ENCODE data around the gene RELCH.

The RELCH gene

GRCh38 chr18:62196079-62196478 is 9.0 kb downstream of the RELCH start:
- H2AFZ ChIP-seq (ENCODE audit: low read length, unreplicated experiment) = no peak overlapping the region
- H3K79me2 ChIP-seq (ENCODE audit: control insufficient read depth, insufficient read depth, low read length, unreplicated experiment) = peaks cover 79% of the 10 kb centered on the region
- no peaks in the 10 kb centered on the region for H3K36me3 ChIP-seq (ENCODE audit: insufficient read depth, low read length)
- peaks cover 13% of the 10 kb centered on the region for H3K4me1 ChIP-seq (ENCODE audit: control insufficient read depth, insufficient read depth, low read length, unreplicated experiment)
- no peak overlapping the region for H3K27ac ChIP-seq (ENCODE audit: low read depth, low read length)
- no peak overlapping the region for H3K4me3 ChIP-seq (ENCODE audit: low read depth, low read length)
- H3K27me3 ChIP-seq (ENCODE audit: insufficient read depth, low read length) = no peaks in the 10 kb centered on the region

GRCh38 chr18:62196980-62197379 is 9.9 kb downstream of the RELCH start:
- Histone ChIP-seq H3K27ac (ENCODE audit: low read depth, low read length) (no peak overlapping the region), H3K36me3 (ENCODE audit: insufficient read depth, low read length) (no peaks in the 10 kb centered on the region), H3K79me2 (ENCODE audit: control insufficient read depth, insufficient read depth, low read length, unreplicated experiment) (peaks cover 70% of the 10 kb centered on the region), H3K4me1 (ENCODE audit: control insufficient read depth, insufficient read depth, low read length, unreplicated experiment) (peaks cover 10% of the 10 kb centered on the region), H2AFZ (ENCODE audit: low read length, unreplicated experiment) (no peak overlapping the region), H3K27me3 (ENCODE audit: insufficient read depth, low read length) (no peaks in the 10 kb centered on the region), H3K4me3 (ENCODE audit: low read depth, low read length) (no peak overlapping the region)

DNA sequence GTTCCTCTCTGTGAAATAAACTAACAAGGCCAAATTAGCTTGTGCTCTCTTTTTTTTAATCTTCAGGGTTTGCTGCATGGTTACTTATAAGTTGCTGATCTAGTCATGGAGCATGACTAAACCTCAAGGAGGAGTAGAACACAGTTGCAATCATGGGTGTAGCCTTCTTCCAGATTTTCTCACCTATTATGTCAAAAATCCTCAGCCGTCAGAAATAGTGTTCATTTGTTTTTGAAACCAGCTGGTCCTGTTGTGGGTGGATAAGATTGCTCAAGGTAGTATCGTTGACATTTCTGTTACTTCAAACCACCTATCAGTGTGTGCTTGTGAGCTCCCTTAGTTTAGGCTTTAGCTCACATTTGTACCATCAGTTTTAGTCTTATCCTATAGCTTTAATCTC is 11.2 kb downstream of the RELCH start:
- Histone ChIP-seq H3K4me1 (ENCODE audit: control insufficient read depth, insufficient read depth, low read length, unreplicated experiment) (peaks cover 10% of the 10 kb centered on the region), H3K79me2 (ENCODE audit: control insufficient read depth, insufficient read depth, low read length, unreplicated experiment) (peaks cover 59% of the 10 kb centered on the region), H3K27ac (ENCODE audit: low read depth, low read length) (no peak overlapping the region), H2AFZ (ENCODE audit: low read length, unreplicated experiment) (no peak overlapping the region), H3K27me3 (ENCODE audit: insufficient read depth, low read length) (no peaks in the 10 kb centered on the region), H3K4me3 (ENCODE audit: low read depth, low read length) (no peak overlapping the region), H3K36me3 (ENCODE audit: insufficient read depth, low read length) (no peaks in the 10 kb centered on the region)

GRCh38 chr18:62199629-62200028 is 12.6 kb downstream of the RELCH start:
- peaks cover 53% of the 10 kb centered on the region for H3K79me2 ChIP-seq (ENCODE audit: control insufficient read depth, insufficient read depth, low read length, unreplicated experiment)
- peaks cover 10% of the 10 kb centered on the region for H3K4me1 ChIP-seq (ENCODE audit: control insufficient read depth, insufficient read depth, low read length, unreplicated experiment)

GRCh38 chr18:62200121-62200914 is 13.3 kb downstream of the RELCH start:
- Histone ChIP-seq H2AFZ (ENCODE audit: low read length, unreplicated experiment) (no peak overlapping the region), H3K4me1 (ENCODE audit: control insufficient read depth, insufficient read depth, low read length, unreplicated experiment) (peaks cover 10% of the 10 kb centered on the region), H3K27me3 (ENCODE audit: insufficient read depth, low read length) (no peaks in the 10 kb centered on the region), H3K4me3 (ENCODE audit: low read depth, low read length) (no peak overlapping the region), H3K27ac (ENCODE audit: low read depth, low read length) (no peak overlapping the region), H3K79me2 (ENCODE audit: control insufficient read depth, insufficient read depth, low read length, unreplicated experiment) (peaks cover 55% of the 10 kb centered on the region), H3K36me3 (ENCODE audit: insufficient read depth, low read length) (no peaks in the 10 kb centered on the region)

More at GRCh38 chr18:62199629-62200028, 12.6 kb downstream of the RELCH start:
- Histone ChIP-seq H3K27ac (ENCODE audit: low read depth, low read length) (no peak overlapping the region), H3K36me3 (ENCODE audit: insufficient read depth, low read length) (no peaks in the 10 kb centered on the region), H2AFZ (ENCODE audit: low read length, unreplicated experiment) (no peak overlapping the region), H3K4me3 (ENCODE audit: low read depth, low read length) (no peak overlapping the region), H3K27me3 (ENCODE audit: insufficient read depth, low read length) (no peaks in the 10 kb centered on the region)

DNA sequence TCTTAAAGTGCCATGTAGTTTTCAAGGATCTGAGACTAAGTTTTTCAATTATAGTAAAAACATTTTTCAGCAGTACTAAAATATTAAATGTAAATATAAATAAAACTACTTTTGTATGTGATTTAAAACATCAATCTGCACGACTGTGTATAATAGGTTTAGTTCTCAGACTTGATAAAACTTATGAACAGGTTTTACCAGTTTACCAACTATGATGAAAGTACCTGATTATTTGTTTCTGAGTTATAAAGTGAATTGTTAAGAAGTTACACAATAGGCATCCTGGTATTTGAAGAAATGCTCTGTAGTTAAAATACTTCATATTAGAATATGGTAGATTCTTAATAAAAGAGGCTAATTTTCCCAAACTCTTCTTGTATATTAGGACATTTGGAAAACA is 14.8 kb downstream of the RELCH start:
- H2AFZ ChIP-seq (ENCODE audit: low read length, unreplicated experiment) = no peak overlapping the region
- no peaks in the 10 kb centered on the region for H3K27me3 ChIP-seq (ENCODE audit: insufficient read depth, low read length)
- no peak overlapping the region for H3K4me3 ChIP-seq (ENCODE audit: low read depth, low read length)
- no peak overlapping the region for H3K27ac ChIP-seq (ENCODE audit: low read depth, low read length)
- peaks cover 10% of the 10 kb centered on the region for H3K4me1 ChIP-seq (ENCODE audit: control insufficient read depth, insufficient read depth, low read length, unreplicated experiment)
- H3K79me2 ChIP-seq (ENCODE audit: control insufficient read depth, insufficient read depth, low read length, unreplicated experiment) = peaks cover 59% of the 10 kb centered on the region
- no peaks in the 10 kb centered on the region for H3K36me3 ChIP-seq (ENCODE audit: insufficient read depth, low read length)

- Histone ChIP-seq H3K36me3 (ENCODE audit: insufficient read depth, low read length) (peaks cover 17% of the 10 kb centered on the region), H3K4me1 (ENCODE audit: control insufficient read depth, insufficient read depth, low read length, unreplicated experiment) (no peaks in the 10 kb centered on the region), H3K4me3 (ENCODE audit: low read depth, low read length) (no peak overlapping the region), H3K27me3 (ENCODE audit: insufficient read depth, low read length) (no peaks in the 10 kb centered on the region), H3K27ac (ENCODE audit: low read depth, low read length) (no peak overlapping the region), H3K79me2 (ENCODE audit: control insufficient read depth, insufficient read depth, low read length, unreplicated experiment) (peaks cover 64% of the 10 kb centered on the region), H2AFZ (ENCODE audit: low read length, unreplicated experiment) (no peak overlapping the region)
Observed at GRCh38 chr18:62205824-62206223, 18.8 kb downstream of the RELCH start.

- no peak overlapping the region for H3K27ac ChIP-seq (ENCODE audit: low read depth, low read length)
- H3K4me1 ChIP-seq (ENCODE audit: control insufficient read depth, insufficient read depth, low read length, unreplicated experiment) = no peaks in the 10 kb centered on the region
- H3K79me2 ChIP-seq (ENCODE audit: control insufficient read depth, insufficient read depth, low read length, unreplicated experiment) = peaks cover 64% of the 10 kb centered on the region
- no peak overlapping the region for H3K4me3 ChIP-seq (ENCODE audit: low read depth, low read length)
- H3K27me3 ChIP-seq (ENCODE audit: insufficient read depth, low read length) = no peaks in the 10 kb centered on the region
- no peak overlapping the region for H2AFZ ChIP-seq (ENCODE audit: low read length, unreplicated experiment)
- peaks cover 20% of the 10 kb centered on the region for H3K36me3 ChIP-seq (ENCODE audit: insufficient read depth, low read length)
Observed at GRCh38 chr18:62206593-62206992, 19.5 kb downstream of the RELCH start.

- H3K79me2 ChIP-seq (ENCODE audit: control insufficient read depth, insufficient read depth, low read length, unreplicated experiment) = peaks cover 61% of the 10 kb centered on the region
- no peak overlapping the region for H3K27ac ChIP-seq (ENCODE audit: low read depth, low read length)
- H3K4me3 ChIP-seq (ENCODE audit: low read depth, low read length) = no peak overlapping the region
- H3K36me3 ChIP-seq (ENCODE audit: insufficient read depth, low read length) = peaks cover 35% of the 10 kb centered on the region
- H2AFZ ChIP-seq (ENCODE audit: low read length, unreplicated experiment) = no peak overlapping the region
- H3K27me3 ChIP-seq (ENCODE audit: insufficient read depth, low read length) = no peaks in the 10 kb centered on the region
- H3K4me1 ChIP-seq (ENCODE audit: control insufficient read depth, insufficient read depth, low read length, unreplicated experiment) = no peaks in the 10 kb centered on the region
Observed at GRCh38 chr18:62209046-62209445, 22.0 kb downstream of the RELCH start.

DNA sequence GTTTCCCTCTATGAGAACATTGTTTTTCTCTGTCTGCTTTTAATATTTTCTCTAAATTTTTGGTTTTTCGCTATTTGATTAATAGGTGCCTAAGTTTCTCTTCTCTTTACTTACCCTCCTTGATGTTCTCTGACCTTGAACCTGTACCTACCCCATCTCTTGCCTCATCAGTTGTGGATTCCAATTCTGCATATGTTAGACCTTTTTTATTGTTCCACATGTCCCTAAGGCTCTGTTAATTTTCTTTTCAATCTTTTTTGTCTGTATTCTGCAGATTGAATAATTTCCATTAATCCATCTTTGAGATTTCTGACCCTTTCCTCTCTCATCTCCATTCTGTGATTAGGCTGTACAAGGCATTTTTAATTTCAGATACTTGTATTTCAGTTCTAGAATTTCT is 23.1 kb downstream of the RELCH start:
- Histone ChIP-seq H3K4me3 (ENCODE audit: low read depth, low read length) (no peak overlapping the region), H3K27me3 (ENCODE audit: insufficient read depth, low read length) (no peaks in the 10 kb centered on the region), H3K27ac (ENCODE audit: low read depth, low read length) (no peak overlapping the region), H2AFZ (ENCODE audit: low read length, unreplicated experiment) (no peak overlapping the region), H3K4me1 (ENCODE audit: control insufficient read depth, insufficient read depth, low read length, unreplicated experiment) (no peaks in the 10 kb centered on the region), H3K79me2 (ENCODE audit: control insufficient read depth, insufficient read depth, low read length, unreplicated experiment) (peaks cover 52% of the 10 kb centered on the region), H3K36me3 (ENCODE audit: insufficient read depth, low read length) (peaks cover 38% of the 10 kb centered on the region)

- H3K27me3 ChIP-seq (ENCODE audit: insufficient read depth, low read length) = no peaks in the 10 kb centered on the region
- H3K4me3 ChIP-seq (ENCODE audit: low read depth, low read length) = no peak overlapping the region
- peaks cover 41% of the 10 kb centered on the region for H3K79me2 ChIP-seq (ENCODE audit: control insufficient read depth, insufficient read depth, low read length, unreplicated experiment)
- H2AFZ ChIP-seq (ENCODE audit: low read length, unreplicated experiment) = no peak overlapping the region
- no peak overlapping the region for H3K27ac ChIP-seq (ENCODE audit: low read depth, low read length)
- peaks cover 39% of the 10 kb centered on the region for H3K36me3 ChIP-seq (ENCODE audit: insufficient read depth, low read length)
- H3K4me1 ChIP-seq (ENCODE audit: control insufficient read depth, insufficient read depth, low read length, unreplicated experiment) = no peaks in the 10 kb centered on the region
Observed at GRCh38 chr18:62211325-62211828, 24.3 kb downstream of the RELCH start.
